ENCODE data around the gene POLA1.

POLA1 gene

GRCh38 chrX:24874604-24875247, 181.0 kb downstream of the POLA1 start:
- no peak for DNase-seq (ENCODE audit: low read depth in 3 of 3, low spot score in 1 of 3)

DNA sequence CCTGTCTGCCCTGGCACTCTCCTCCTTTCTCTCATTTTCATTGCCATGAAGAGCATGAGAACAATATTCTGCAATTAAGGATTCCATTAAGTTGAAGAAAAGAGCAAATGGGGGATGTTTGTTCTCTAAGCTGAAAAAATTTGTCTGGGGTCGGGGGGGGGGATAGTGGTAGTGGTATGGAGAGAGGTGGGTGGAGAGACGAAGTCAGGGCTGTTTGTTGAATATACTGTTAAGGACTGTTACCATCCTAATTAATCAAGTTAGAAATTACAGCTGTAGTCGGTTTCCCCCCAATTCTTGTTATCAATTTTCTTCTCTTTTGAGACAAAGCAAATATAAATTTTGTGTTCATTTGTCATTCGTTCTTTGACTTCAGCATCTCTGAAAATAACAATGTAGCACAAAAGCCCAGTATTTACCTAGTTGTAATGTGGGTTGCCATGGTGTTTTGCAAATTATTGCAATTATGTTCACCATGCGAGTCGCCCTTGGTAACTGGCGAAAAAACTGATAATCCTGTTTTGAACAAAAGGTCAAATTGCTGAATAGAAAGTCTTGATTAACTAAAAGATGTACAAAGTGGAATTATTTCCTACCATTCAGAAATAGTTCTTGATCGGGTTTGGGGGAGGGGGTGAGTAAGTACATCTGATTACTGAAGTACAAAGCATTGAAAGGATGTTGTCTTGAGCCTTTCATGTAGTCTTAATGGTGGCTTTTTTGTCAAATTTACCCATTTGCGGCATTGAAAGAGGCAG, 183.0 kb downstream of the POLA1 start:
- DNase-seq (ENCODE audit: low read depth in 3 of 3, low spot score in 1 of 3): no peak

GRCh38 chrX:24877288-24877664, 183.6 kb downstream of the POLA1 start:
- no peak for DNase-seq (ENCODE audit: low read depth in 3 of 3, low spot score in 1 of 3)

DNA sequence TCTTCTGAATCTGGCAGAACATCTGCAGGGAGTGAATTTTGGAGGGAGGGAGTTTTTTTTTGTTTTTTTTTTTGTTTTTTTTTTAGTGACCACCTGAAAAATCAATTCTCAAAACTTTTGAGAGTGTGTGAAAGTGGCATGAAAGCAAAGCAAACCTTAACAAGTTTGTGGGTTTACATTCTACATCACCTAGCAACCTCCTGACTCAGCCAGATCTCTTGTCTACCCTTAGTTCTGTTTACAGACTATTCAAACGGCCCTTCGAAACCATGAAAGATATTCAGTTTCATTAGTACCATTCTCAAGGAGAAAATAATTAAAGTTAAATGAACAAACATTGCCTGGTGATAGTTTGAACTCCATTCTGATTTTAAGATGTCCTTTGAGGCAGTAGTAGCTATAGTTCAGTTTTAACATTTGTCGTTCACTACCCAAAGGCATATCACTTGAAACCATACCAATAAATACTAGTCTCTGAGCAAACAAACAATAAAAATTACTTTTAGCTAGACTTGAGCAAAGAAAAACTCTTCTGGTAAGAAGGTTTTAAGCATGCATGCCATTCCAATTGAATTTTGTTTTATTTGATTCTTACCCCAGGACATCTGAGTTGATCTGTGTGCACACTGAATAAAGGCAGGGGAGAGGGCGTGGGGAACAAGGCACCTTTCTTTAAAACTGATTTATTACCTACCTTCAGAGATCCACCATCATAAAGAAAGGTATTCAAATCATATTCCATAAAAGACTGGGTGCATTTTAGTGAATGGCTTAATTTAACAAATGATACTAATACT, 184.3 kb downstream of the POLA1 start:
- DNase-seq (ENCODE audit: low read depth in 3 of 3, low spot score in 1 of 3): no peak

DNA sequence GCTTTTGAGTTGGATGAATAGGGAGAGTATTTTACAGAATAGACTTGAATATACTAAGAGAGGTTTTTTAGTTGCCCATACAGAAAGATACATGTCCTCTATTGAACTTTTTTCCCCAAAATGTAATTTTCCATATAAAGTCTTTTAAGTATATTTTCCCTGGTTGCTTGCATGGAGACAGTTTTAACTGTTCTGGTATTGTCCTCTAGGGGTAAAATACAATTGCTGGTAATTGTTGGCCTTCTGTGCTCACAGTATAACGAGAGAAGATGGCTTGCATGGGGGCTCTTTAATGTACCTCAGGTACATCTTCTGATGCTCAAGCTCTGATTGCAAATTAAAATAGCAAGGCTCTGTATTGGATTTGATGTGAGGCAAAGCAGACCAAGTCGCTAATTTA, 186.0 kb downstream of the POLA1 start:
- DNase-seq (ENCODE audit: low read depth in 3 of 3, low spot score in 1 of 3): no peak

DNA sequence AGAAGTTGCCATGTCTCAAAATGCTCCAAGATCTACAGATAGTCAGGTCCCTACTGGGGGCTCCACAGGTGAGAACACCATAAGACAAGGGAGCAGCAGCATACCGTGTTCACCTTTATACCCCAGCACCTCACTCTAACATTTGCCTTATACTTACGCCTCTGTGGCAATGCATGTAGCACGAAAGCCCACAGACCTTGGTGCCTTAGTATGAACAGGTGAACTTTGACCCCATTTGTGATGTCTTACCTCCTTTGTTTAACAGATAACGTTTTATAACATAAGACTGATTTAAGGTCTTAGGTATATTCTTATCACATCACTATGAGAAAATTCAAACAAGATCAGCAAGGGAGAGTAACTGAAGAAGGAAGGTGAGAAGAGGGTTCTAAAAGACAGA, 193.2 kb downstream of the POLA1 start:
- DNase-seq (ENCODE audit: low read depth in 3 of 3, low spot score in 1 of 3): no peak

DNA sequence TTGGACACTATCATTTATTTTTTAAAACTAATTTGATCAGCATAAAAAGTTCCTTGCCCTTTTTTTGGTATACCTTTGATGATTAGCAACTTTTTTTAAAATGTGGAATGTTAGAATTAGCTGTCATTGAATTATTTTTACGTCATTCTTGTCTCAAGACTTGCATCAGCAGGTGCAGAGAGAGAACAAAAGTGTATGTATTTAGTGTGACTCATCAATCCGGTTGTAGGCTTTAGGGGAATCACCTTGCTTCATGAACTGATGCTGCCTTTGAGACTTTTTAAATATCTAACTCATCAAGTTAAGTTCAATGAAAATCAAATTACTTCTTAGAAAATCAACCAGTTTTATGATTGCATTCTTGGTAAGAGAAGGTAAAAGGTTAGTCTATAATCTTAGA, 197.0 kb downstream of the POLA1 start:
- DNase-seq (ENCODE audit: low read depth in 3 of 3, low spot score in 1 of 3): no peak

DNA sequence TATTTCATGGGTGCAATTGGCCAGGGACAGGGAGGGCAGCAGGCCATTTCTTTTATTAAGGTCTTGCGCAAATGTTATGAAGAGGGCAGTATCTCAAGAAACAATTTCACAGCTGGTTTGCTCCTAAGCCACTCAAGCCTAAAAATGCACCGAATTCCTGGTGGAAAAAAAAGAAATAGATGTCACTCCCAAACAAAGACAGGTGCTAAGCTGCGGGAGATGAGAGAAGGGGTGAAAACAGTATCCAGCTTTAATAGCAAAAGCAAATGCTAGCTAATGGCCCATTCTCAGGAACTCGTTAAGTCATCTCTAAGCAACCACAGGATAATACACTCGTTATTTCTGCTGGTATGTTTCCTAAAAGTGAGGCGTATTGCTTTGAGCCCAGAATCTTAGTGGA, 205.7 kb downstream of the POLA1 start:
- DNase-seq (ENCODE audit: low read depth in 3 of 3, low spot score in 1 of 3): no peak

DNA sequence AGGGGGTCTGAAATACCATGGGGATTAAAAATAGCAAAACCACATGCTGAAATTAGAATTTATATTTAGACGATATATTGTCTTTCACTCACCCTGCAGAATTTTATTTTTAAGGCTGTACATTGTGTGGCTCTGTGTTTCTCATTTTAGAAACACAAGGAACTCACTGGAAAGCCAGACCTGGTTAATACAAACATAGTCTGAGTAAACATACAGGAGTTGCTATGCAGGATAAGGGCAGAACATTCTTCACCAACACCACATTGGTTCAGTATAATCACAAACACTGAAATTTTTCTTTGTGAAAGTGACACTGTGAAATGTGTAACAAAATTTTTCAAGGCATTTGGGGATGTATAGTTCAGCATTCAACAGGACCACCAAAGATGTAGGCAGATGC, 206.5 kb downstream of the POLA1 start:
- no peak for DNase-seq (ENCODE audit: low read depth in 3 of 3, low spot score in 1 of 3)

DNA sequence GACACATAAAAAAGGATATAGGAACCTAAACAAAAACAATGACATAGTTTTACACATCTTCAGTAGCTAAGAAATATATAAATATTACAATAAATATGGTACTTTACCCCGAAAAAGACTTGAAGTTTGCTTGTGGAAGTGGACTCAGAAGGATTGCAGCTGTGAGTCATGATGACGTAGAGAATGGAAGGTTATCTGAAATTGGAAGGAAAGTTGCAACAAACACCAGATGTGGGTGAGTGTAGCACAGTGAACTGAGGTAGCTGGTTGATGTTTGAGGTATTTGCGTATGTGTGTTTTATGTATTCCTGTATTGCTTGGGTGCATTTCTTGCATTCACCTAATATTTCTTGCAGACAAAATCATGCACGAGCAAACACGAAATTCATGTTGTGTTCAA, 209.1 kb downstream of the POLA1 start:
- no peak for DNase-seq (ENCODE audit: low read depth in 3 of 3, low spot score in 1 of 3)

- DNase-seq (ENCODE audit: low read depth in 3 of 3, low spot score in 1 of 3): no peak
Measured at GRCh38 chrX:24918715-24919114, 225.0 kb downstream of the POLA1 start.

DNA sequence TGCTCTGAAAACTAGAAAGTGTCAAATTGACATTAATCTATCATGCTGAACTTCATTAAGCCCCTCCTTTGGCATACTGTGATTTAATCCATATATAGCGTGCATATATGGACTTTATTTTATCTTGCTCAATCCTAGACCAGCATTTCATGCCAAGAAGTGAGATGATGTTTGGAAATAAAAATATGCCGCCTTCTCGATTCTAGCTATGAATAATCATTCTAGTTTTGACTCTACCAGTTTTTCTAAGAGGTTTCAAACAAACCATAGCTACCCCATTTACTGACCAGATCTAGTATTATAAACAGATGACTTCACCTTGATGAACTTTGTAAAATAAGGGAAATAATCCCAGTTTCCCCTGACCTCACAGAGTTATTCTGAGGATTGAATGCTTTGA, 227.1 kb downstream of the POLA1 start:
- DNase-seq (ENCODE audit: low read depth in 3 of 3, low spot score in 1 of 3): no peak

- DNase-seq (ENCODE audit: low read depth in 3 of 3, low spot score in 1 of 3): no peak
Measured at GRCh38 chrX:24925430-24925829, 231.7 kb downstream of the POLA1 start.

DNA sequence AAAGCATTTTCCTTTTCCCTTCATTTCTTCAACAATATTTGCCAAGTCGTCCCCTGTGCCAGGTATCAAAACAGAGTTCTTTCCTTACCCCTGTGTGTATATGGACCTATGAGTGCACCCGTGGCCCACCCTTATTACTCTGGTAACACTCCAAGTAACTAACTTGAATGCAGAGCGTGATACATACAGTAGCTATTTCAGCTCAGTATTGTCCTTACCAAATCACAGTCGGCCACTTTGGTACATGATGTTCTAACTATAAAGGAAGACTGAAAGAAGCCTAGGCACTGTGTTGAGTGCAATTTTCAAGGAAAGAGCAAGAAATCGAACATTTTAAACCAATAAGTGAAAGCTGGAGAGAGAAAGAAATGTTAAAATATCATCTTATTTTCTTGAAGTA, 233.7 kb downstream of the POLA1 start:
- DNase-seq (ENCODE audit: low read depth in 3 of 3, low spot score in 1 of 3): no peak

DNA sequence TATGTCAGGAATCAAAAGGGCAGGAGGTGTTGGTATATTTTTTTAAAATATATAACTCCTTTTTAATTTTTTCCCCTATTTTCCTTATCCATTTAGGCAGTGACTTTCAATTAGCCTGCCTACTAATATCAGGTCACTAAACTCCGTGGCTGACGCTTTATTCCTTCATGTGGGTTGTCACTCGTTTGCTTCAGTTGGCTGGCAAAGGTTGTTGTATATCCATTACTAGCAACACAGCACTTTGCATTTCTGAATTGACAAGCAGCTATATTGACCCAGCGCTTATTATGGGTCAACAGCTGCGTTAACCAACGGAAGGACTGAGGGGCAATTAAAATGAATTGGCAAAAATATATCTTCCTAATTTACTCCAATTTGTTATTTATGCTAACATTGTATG, 234.4 kb downstream of the POLA1 start:
- no peak for DNase-seq (ENCODE audit: low read depth in 3 of 3, low spot score in 1 of 3)

DNA sequence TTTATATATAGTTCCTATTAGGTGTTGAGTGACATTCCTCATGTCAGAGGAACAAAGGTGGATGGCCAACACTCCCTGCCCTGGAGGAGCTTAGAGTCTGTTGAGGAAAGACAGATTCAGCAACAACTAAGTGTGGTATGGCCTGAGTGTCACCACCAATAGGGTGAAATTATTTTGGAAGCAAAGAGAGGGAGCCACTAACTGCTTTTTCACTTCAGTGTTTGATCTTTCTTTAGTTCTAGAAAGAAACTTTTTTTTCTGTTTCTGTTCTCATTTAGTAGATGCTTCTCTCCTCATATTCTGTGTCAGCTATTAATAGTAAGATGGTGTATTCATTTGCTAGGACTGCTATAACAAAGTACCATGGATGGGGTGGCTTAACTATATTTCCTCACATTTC, 240.6 kb downstream of the POLA1 start:
- DNase-seq (ENCODE audit: low read depth in 3 of 3, low spot score in 1 of 3): no peak

- DNase-seq (ENCODE audit: low read depth in 3 of 3, low spot score in 1 of 3): no peak
Measured at GRCh38 chrX:24945009-24945408, 251.3 kb downstream of the POLA1 start.

GRCh38 chrX:24946369-24946768, 252.7 kb downstream of the POLA1 start:
- no peak for DNase-seq (ENCODE audit: low read depth in 3 of 3, low spot score in 1 of 3)

GRCh38 chrX:24954732-24955131, 261.0 kb downstream of the POLA1 start:
- DNase-seq (ENCODE audit: low read depth in 3 of 3, low spot score in 1 of 3): no peak

DNA sequence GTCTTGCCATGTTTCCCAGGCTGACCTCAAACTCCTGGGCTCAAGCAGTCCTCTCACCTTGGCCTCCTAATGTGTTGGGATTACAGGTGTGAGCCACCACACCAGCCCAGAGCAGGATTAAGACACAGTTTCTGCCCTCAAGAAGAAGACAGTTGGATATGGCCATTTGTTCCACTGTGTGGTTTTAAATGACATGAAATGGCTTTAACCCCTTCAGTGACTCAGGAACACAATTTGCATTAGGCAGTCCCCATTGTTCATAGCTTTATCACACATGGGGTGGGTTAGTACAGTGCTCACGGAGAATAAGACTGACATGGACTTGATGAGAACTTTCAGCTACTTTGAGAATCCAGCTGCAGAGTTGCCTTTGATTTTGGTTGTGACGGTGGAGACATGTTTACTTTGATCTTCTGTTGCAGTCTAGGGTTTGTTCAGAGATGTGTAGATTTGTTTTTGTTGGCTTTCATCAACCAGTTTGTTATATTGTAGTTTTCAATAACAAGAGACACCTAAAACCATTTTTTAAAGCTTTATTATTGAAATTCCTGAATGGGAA, 261.7 kb downstream of the POLA1 start:
- DNase-seq (ENCODE audit: low read depth in 3 of 3, low spot score in 1 of 3): no peak

DNA sequence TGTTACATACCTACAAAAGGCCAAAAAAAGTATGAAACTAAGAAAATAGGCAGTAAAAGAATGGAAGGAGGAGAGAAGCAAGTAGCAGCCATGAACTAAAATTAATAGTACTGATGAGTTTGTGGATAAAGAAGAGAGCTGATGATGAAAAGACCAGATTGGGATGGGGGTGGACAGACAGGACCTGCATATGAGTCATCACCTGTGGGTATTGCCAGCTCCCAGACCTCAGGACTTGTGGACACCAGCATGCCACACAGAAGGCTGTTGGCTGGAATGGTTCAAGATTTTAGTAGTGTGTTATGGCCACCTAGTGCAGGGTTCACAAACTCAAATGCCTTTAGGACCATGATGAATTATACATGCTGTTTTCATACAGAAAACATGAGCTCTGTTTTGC, 263.1 kb downstream of the POLA1 start:
- no peak for DNase-seq (ENCODE audit: low read depth in 3 of 3, low spot score in 1 of 3)

DNA sequence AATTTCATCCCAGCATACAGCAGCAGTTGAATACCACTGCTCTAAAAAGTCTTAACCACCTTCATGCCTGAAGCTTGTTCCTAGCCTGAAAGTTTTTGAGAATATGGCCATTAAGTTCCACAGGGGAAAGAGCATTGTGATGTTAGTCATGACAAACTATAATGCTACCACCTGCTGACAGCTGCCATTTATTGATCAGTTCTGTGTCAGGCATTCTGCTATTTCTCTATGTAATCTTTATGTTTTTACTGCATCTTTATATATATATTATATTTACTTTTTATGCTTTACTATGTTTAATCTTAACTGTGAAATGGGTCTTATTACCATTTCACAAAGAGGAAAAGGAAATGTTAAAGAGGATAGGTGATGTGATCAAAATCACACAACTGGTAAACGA, 268.1 kb downstream of the POLA1 start:
- DNase-seq (ENCODE audit: low read depth in 3 of 3, low spot score in 1 of 3): no peak

Data from stimulated activated CD4-positive, alpha-beta T cell treated with anti-CD3 and anti-CD28 coated beads, TNF-alpha, amount 100 ng/mL, for 1 hour (primary cell).